Suppressor macrophage (primary cell): ENCODE data around the gene AATF.
"Not testable (repeated sequence)": the region's sequence is repeated elsewhere in the genome, so short reads cannot be mapped to it uniquely, and the experiment has no call there.

ENCODE experiments used
- DNase-seq, 4 experiments: peaks; one replicate each; pipeline ENCODE4 v3.0.0-alpha.2; 2020 to 2022

AATF gene

GRCh38 chr17:37051381-37051780 lies 102.6 kb downstream of the AATF start:
- DNase-seq, result no peak

- DNase-seq, result no peak
Measured at GRCh38 chr17:37051833-37052232, 103.1 kb downstream of the AATF start.

GRCh38 chr17:37052450-37052849 lies 103.7 kb downstream of the AATF start:
- DNase-seq, result no peak

- no peak for DNase-seq
Measured at GRCh38 chr17:37054894-37055293, 106.1 kb downstream of the AATF start.

GRCh38 chr17:37056622-37057021 lies 107.9 kb downstream of the AATF start:
- DNase-seq, result no peak

- no peak for DNase-seq
Measured at GRCh38 chr17:37059493-37059892, 110.7 kb downstream of the AATF start.

GRCh38 chr17:37060094-37060493 lies 111.3 kb downstream of the AATF start:
- no peak for DNase-seq

GRCh38 chr17:37060928-37061327 lies 112.2 kb downstream of the AATF start:
- DNase-seq, result no peak

- no peak for DNase-seq
Measured at GRCh38 chr17:37062021-37062420, 113.3 kb downstream of the AATF start.

GRCh38 chr17:37064206-37064605 lies 115.5 kb downstream of the AATF start:
- no peak for DNase-seq

GRCh38 chr17:37064956-37065355 lies 116.2 kb downstream of the AATF start:
- DNase-seq, result no peak

- no peak for DNase-seq
Measured at GRCh38 chr17:37065486-37066321, 117.0 kb downstream of the AATF start.

GRCh38 chr17:37066322-37067255 lies 117.8 kb downstream of the AATF start:
- DNase-seq, result no peak

- DNase-seq, result no peak
Measured at GRCh38 chr17:37067555-37068111, 118.9 kb downstream of the AATF start.

GRCh38 chr17:37068266-37068665 lies 119.5 kb downstream of the AATF start:
- no peak for DNase-seq

GRCh38 chr17:37069087-37069486 lies 120.3 kb downstream of the AATF start:
- no peak for DNase-seq

- not testable (repeated sequence) for DNase-seq
Measured at GRCh38 chr17:37073464-37073863, 124.7 kb downstream of the AATF start.

- no peak for DNase-seq
Measured at GRCh38 chr17:37079065-37079708, 130.4 kb downstream of the AATF start.

- peak; percentile 61 to 73 (median 66) for DNase-seq
Measured at GRCh38 chr17:37079735-37080134, 131.0 kb downstream of the AATF start.

- DNase-seq, result peak in 3 of 4 experiments; percentile 17 to 33 (median 28)
Measured at GRCh38 chr17:37081287-37081686, 132.5 kb downstream of the AATF start.

- DNase-seq, result no peak
Measured at GRCh38 chr17:37082311-37082860, 133.6 kb downstream of the AATF start.

GRCh38 chr17:37082985-37083384 lies 134.2 kb downstream of the AATF start:
- no peak for DNase-seq
